ENCODE measurements around the gene NR5A2.

- TF ChIP-seq E2F4 (IDR thresholded peaks at IDR 0.05; ENCODE audit: low read depth, low read length) (no peak), CTCF (IDR thresholded peaks at IDR 0.05 in 2 of 3, conservative IDR thresholded peaks at IDR 0.05 in 1 of 3; ENCODE audit: control insufficient read depth in 2 of 3, extremely low read depth in 1 of 3, insufficient read depth in 1 of 3, low read depth in 3 of 3, low read length in 3 of 3) (no peak), ZNF274 (IDR thresholded peaks at IDR 0.05; ENCODE audit: insufficient read depth, insufficient read length) (no peak), CBFB (IDR thresholded peaks at IDR 0.05; ENCODE audit: low read depth) (no peak), POLR2A (IDR thresholded peaks at IDR 0.05; ENCODE audit: low read depth, low read length) (no peak), MYC (IDR thresholded peaks at IDR 0.05; ENCODE audit: insufficient read depth, insufficient read length, insufficient replicate concordance, low read length, severe bottlenecking) (no peak), ETV6 (conservative IDR thresholded peaks at IDR 0.05 in 1 of 2, IDR thresholded peaks at IDR 0.05 in 1 of 2; ENCODE audit: borderline replicate concordance in 1 of 2, low read depth in 1 of 2) (no peak), E2F8 (IDR thresholded peaks at IDR 0.05; ENCODE audit: low read depth, partially characterized antibody) (no peak)
Observed at GRCh38 chr1:200163911-200164310, 136.4 kb downstream of the NR5A2 start.

Data from GM12878 (cell line).